Gastrocnemius medialis (tissue), 4 donors: ENCODE measurements around the gene CER1.

ENCODE experiments used
- POLR2A ChIP-seq, 2 donors: fragments of 450-650 bp; IDR thresholded peaks; one replicate each; pipeline ENCODE4 v1.6.1; 2017; ENCODE audit warnings: antibody characterized with exemption in 2 of 2, mild to moderate bottlenecking in 2 of 2, moderate library complexity in 2 of 2
- TF ChIP-seq, protein P1 (sequence below), 5 experiments: fragments of 450-650 bp in 3 of 5; fragments of 200-600 bp in 2 of 5; sonication (generic) in 2 of 5; IDR thresholded peaks in 4 of 5; conservative IDR thresholded peaks in 1 of 5; 1 replicate in 4 of 5; 2 replicates in 1 of 5; pipeline ENCODE4 v1.5.1; 2016 to 2019; ENCODE audit warnings: antibody characterized with exemption in 5 of 5, mild to moderate bottlenecking in 3 of 5, moderate library complexity in 3 of 5

DNA sequence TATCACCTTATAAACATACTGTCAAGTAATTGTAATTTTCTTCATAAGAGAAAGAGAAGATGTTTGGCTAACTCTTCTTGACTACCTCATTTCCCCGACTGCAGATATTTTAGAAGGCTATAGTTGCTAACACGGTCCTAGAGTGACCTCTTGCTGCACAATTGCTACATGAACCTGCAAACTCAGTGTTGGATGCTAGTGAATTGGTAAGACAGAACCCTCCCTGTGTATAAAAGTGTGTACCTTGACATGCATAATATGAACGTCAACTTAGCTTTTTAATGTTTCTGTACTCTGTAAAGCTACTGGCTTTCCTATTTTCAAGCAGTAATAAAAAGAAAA lies 46.7 kb upstream of the CER1 start:
- TF ChIP-seq, protein P1, sequence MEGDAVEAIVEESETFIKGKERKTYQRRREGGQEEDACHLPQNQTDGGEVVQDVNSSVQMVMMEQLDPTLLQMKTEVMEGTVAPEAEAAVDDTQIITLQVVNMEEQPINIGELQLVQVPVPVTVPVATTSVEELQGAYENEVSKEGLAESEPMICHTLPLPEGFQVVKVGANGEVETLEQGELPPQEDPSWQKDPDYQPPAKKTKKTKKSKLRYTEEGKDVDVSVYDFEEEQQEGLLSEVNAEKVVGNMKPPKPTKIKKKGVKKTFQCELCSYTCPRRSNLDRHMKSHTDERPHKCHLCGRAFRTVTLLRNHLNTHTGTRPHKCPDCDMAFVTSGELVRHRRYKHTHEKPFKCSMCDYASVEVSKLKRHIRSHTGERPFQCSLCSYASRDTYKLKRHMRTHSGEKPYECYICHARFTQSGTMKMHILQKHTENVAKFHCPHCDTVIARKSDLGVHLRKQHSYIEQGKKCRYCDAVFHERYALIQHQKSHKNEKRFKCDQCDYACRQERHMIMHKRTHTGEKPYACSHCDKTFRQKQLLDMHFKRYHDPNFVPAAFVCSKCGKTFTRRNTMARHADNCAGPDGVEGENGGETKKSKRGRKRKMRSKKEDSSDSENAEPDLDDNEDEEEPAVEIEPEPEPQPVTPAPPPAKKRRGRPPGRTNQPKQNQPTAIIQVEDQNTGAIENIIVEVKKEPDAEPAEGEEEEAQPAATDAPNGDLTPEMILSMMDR (IDR thresholded peaks at IDR 0.05 in 4 of 5, conservative IDR thresholded peaks at IDR 0.05 in 1 of 5): peak in 1 of 5 experiments; percentile 13
- no peak for TF ChIP-seq POLR2A (IDR thresholded peaks at IDR 0.05)
